ENCODE measurements around the gene LSM2. TPM values are rescaled to one million over a fixed set of nuclear protein-coding genes. Genes with fewer than 3 reads are reported as not detected.
"Not testable (repeated sequence)": the region's sequence is repeated elsewhere in the genome, so short reads cannot be mapped to it uniquely, and the experiment has no call there.

The LSM2 gene
- polyA plus RNA-seq, 2 of the 4 experiments (the other 2 are of a cell fraction) = 54.7 to 59.6 TPM

DNA sequence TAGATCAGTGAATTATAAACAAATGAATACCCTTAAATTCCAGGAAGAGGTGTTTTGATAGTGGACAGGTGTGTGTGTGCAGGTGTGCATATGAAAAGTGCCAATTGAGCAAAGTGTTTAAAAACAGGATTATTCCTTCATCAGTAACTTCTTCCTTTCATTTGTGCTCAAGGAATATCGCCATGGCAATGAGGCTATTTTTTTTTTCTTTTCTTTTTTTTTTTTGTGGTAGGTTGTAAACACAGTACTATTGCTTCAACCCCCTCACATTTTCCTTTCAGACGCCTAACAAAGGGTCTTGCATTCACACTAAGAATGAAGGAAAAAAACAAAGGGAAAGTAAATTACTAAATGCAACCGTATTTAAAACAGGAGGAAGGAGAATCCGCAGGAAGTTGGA, 18.8 kb upstream of the LSM2 start:
- Histone ChIP-seq H3K9me3 (no peaks in the 10 kb centered on the region), H3K4me1 (peaks cover 34% of the 10 kb centered on the region), H3K4me2 (no peak overlapping the region), H3K27ac (peak overlapping the region in 1 of 2 experiments; percentile 94; a peak in 3 of 6 replicates), H3K4me3 (no peak overlapping the region)
- DNase-seq (ENCODE audit: low read depth in 1 of 2, low spot score in 1 of 2) (no peak), FAIRE-seq (no peak), ATAC-seq (no peak)
- 90% methylated on average over 4 of the region's 4 CpGs for WGBS (ENCODE audit: missing lambda C conversion rate)
- TF ChIP-seq, protein P1, sequence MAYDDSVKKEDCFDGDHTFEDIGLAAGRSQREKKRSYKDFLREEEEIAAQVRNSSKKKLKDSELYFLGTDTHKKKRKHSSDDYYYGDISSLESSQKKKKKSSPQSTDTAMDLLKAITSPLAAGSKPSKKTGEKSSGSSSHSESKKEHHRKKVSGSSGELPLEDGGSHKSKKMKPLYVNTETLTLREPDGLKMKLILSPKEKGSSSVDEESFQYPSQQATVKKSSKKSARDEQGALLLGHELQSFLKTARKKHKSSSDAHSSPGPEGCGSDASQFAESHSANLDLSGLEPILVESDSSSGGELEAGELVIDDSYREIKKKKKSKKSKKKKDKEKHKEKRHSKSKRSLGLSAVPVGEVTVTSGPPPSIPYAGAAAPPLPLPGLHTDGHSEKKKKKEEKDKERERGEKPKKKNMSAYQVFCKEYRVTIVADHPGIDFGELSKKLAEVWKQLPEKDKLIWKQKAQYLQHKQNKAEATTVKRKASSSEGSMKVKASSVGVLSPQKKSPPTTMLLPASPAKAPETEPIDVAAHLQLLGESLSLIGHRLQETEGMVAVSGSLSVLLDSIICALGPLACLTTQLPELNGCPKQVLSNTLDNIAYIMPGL (CRISPR knock-in tag; IDR thresholded peaks at IDR 0.05; ENCODE audit: borderline replicate concordance) = no peak
- CTCF ChIA-PET = no interaction called here
- POLR2A ChIA-PET = interaction anchor here (2.9 kb wide), 1 partner anchor 11 kb away, joined by 82 read pairs; the partner anchor contains the start of genes HSPA1A and HSPA1L

DNA sequence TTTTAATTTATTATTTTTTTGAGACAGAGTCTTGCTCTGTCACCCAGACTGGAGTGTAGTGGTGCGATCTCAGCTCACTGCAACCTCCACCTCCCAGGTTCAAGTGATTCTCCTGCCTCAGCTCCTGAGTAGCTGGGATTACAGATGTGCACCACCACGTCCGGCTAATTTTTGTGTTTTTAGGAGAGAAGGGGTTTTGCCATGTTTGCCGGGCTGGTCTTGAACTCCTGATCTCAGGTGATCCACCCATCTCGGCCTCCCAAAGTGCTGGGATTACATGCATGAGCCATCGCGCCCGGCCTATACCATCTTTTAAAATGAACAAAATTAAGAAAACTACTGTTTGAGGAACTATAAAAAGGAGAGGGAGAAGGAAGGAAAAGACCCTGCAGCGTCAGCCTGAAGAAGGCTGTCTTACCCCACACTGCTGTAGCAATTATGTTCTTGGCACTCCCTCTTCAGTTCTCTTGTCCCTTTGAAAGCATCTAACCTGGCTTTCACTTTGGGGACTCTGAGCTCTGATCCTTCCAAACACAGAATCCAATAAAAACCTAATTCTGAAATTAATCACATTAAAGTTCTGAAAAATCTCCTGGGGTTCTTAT, 16.9 kb upstream of the LSM2 start:
- whole genome bisulfite sequencing (ENCODE audit: missing lambda C conversion rate) = 97% methylated on average over 8 of the region's 9 CpGs
- POLR2A ChIA-PET = not testable (repeated sequence)

DNA sequence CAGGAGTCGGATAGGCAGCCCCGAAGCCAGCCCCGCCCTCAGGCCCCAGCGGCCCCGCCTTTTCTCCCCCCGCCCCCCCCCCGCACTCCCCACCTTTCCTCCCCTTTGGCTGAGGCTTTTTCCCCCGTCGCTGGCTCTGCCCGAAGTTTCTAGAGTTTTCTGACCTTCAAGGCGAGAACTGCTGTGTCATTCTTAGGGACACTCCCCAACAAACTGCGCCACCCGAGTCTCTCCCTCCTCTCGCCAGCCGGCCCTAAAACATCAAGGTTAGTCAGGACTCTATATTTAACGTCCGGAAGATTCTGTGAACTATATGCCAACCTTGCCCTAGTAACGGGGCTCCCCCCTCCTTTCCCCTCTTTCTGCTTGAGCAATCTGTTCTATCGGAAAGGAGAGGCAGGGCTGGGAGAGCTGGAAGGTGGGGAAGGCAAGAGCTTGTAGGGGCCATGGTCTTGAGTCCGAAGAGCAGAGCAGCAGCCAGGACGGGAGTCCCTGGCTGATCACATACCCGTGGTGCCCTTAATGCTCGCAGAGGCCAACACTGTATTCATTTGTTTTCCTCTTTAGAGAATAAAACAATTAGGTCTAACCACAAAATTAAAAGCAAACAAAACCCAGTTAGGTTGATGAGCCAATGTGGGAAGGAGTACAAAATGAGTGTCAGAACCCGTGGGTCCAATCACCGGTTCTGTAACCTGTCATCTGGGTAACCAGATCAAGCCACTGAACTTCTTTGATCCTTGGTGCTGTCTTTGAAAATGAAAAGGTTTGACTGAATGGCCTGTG, 15.5 kb upstream of the LSM2 start:
- DNase-seq (ENCODE audit: low read depth in 1 of 2, low spot score in 1 of 2) = peak; percentile 32 to 87
- H3K27ac ChIP-seq = peak overlapping the region; percentile 87 to 97
- no peaks in the 10 kb centered on the region for H3K9me3 ChIP-seq
- FAIRE-seq = no peak
- TF ChIP-seq, protein P2, sequence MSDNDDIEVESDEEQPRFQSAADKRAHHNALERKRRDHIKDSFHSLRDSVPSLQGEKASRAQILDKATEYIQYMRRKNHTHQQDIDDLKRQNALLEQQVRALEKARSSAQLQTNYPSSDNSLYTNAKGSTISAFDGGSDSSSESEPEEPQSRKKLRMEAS (IDR thresholded peaks at IDR 0.05) = peak; percentile 45
- peak; percentile 93 for TF ChIP-seq MAFK (IDR thresholded peaks at IDR 0.05; ENCODE audit: partially characterized antibody)
- TF ChIP-seq HOXB5 (CRISPR knock-in tag; IDR thresholded peaks at IDR 0.05) = no peak
- TF ChIP-seq, protein P3, sequence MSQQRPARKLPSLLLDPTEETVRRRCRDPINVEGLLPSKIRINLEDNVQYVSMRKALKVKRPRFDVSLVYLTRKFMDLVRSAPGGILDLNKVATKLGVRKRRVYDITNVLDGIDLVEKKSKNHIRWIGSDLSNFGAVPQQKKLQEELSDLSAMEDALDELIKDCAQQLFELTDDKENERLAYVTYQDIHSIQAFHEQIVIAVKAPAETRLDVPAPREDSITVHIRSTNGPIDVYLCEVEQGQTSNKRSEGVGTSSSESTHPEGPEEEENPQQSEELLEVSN (IDR thresholded peaks at IDR 0.05; ENCODE audit: borderline replicate concordance, low read depth) = no peak; the same call in 1 of the 2 replicates
- TF ChIP-seq NFE2L2 (conservative IDR thresholded peaks at IDR 0.05; ENCODE audit: low read length) = peak; percentile 88
- no peak for TF ChIP-seq CHD4 (IDR thresholded peaks at IDR 0.05; ENCODE audit: borderline replicate concordance)
- no peak; the same call in 1 of the 2 replicates for TF ChIP-seq GATA3 (IDR thresholded peaks at IDR 0.05; ENCODE audit: borderline replicate concordance)
- TF ChIP-seq HEYL (CRISPR knock-in tag; IDR thresholded peaks at IDR 0.05) = no peak
- TF ChIP-seq MAZ (IDR thresholded peaks at IDR 0.05; ENCODE audit: borderline replicate concordance, low read depth, low read length) = no peak
- TF ChIP-seq, protein P4, sequence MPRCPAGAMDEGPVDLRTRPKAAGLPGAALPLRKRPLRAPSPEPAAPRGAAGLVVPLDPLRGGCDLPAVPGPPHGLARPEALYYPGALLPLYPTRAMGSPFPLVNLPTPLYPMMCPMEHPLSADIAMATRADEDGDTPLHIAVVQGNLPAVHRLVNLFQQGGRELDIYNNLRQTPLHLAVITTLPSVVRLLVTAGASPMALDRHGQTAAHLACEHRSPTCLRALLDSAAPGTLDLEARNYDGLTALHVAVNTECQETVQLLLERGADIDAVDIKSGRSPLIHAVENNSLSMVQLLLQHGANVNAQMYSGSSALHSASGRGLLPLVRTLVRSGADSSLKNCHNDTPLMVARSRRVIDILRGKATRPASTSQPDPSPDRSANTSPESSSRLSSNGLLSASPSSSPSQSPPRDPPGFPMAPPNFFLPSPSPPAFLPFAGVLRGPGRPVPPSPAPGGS (IDR thresholded peaks at IDR 0.05) = 0 out of 3 replicates have a peak, but pooled peaks have one; percentile 10
- 0 out of 2 replicates have a peak, but pooled peaks have one; percentile 34 for TF ChIP-seq ESRRA (IDR thresholded peaks at IDR 0.05; ENCODE audit: borderline replicate concordance, low read length)
- TF ChIP-seq SMC3 (IDR thresholded peaks at IDR 0.05) = 0 out of 3 replicates have a peak, but pooled peaks have one; percentile 5
- TF ChIP-seq FOXS1 (CRISPR knock-in tag; IDR thresholded peaks at IDR 0.05) = no peak
- no peak for TF ChIP-seq HDAC2 (IDR thresholded peaks at IDR 0.05)
- TF ChIP-seq POLR2A (IDR thresholded peaks at IDR 0.05; ENCODE audit: low read length) = peak; percentile 21
- peak; percentile 35 to 57; a peak in 2 of 5 replicates for TF ChIP-seq JUN (IDR thresholded peaks at IDR 0.05)
- TF ChIP-seq CEBPB (IDR thresholded peaks at IDR 0.05) = peak in 1 of 2 experiments; percentile 46; a peak in 2 of 4 replicates
- H3K4me3 ChIP-seq = peak overlapping the region; percentile 39
- ChIA-PET POLR2A (interaction anchor here (0.7 to 1.0 kb wide), 3 partner anchors 12 to 26 kb away, joined by 3 to 7 read pairs (median 4); partner anchors contain the start of gene VARS1), CTCF (interaction anchor here (0.6 to 1.4 kb wide), 6 partner anchors 9 to 284 kb away, joined by 3 to 5 read pairs (median 4); partner anchors contain the start of genes LSM2 and VARS1)
- peaks cover 58% of the 10 kb centered on the region for H3K4me1 ChIP-seq
- peak; percentile 52 to 57 for ATAC-seq
- peak overlapping the region; percentile 94 for H3K4me2 ChIP-seq
- 5% methylated on average over 18 of the region's 25 CpGs for WGBS (ENCODE audit: missing lambda C conversion rate)

More for the DNA sequence above, 16.9 kb upstream of the LSM2 start:
- peak overlapping the region; percentile 94; the same call in 1 of the 3 replicates for H3K4me2 ChIP-seq
- CTCF ChIA-PET = interaction anchor here (1.2 kb wide), 1 partner anchor 28 kb away, joined by 5 read pairs; the partner anchor contains the start of gene VARS1
- peak overlapping the region; percentile 87 to 97; a peak in 5 of 6 replicates for H3K27ac ChIP-seq
- ATAC-seq; DNase-seq (ENCODE audit: low read depth in 1 of 2, low spot score in 1 of 2); FAIRE-seq; H3K9me3 ChIP-seq; H3K4me3 ChIP-seq: not testable (repeated sequence)
- H3K4me1 ChIP-seq = peaks cover 53% of the 10 kb centered on the region

Data from A549 (cell line).